ENCODE measurements around the gene SPATA13. TPM values are rescaled to one million over a fixed set of nuclear protein-coding genes. Genes with fewer than 3 reads are reported as not detected.

The SPATA13 gene
- total RNA-seq, 1 donor from 2014 or later = 38.2 TPM

DNA sequence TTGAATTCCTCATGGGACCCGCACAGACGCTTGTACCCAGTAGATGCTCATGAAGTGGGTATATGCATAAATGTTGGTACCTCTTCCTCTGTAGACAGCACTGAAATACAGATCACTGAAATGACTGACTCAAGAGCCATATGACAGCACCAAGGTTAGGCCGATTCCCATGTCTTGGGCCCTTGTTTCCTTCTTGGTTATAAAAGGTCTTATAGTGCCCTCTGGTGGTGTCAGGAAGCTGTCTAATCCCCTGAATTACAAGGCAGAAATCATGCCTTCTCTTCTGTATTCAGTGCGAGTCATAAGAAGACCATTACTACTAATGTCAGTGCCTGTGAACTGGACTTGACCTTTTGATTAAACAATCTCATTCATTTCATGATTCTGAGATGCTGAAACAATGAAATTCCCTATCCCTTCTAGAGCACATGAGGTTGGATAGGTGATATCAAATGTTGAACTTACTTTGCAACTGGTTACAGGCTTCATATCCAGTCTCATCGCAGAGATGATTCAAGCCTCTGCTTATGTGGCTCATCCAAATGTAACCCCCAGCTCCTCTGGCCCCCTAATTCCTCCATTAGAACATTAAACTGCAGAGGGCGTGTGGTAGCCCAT, 59.7 kb downstream of the SPATA13 start:
- no peak overlapping the region for H3K27ac ChIP-seq
- H3K9me3 ChIP-seq = no peaks in the 10 kb centered on the region
- intact Hi-C loops (cut with DNase I) = loop anchor here (1.0 to 10.0 kb wide), 2 partner anchors 200 to 755 kb away; no protein-coding TSS in a partner anchor
- TF ChIP-seq, protein P1, sequence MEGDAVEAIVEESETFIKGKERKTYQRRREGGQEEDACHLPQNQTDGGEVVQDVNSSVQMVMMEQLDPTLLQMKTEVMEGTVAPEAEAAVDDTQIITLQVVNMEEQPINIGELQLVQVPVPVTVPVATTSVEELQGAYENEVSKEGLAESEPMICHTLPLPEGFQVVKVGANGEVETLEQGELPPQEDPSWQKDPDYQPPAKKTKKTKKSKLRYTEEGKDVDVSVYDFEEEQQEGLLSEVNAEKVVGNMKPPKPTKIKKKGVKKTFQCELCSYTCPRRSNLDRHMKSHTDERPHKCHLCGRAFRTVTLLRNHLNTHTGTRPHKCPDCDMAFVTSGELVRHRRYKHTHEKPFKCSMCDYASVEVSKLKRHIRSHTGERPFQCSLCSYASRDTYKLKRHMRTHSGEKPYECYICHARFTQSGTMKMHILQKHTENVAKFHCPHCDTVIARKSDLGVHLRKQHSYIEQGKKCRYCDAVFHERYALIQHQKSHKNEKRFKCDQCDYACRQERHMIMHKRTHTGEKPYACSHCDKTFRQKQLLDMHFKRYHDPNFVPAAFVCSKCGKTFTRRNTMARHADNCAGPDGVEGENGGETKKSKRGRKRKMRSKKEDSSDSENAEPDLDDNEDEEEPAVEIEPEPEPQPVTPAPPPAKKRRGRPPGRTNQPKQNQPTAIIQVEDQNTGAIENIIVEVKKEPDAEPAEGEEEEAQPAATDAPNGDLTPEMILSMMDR (IDR thresholded peaks at IDR 0.05) = peak; percentile 70 to 76 (median 71)
- peaks cover 0 to 3% of the 10 kb centered on the region in 2 donors for H3K4me1 ChIP-seq
- H3K4me3 ChIP-seq = no peak overlapping the region
- no peaks in the 10 kb centered on the region for H3K36me3 ChIP-seq
- H3K27me3 ChIP-seq = no peaks in the 10 kb centered on the region
- DNase-seq (ENCODE audit: low spot score in 2 of 2) = peak in 1 of 2 donors; percentile 78

DNA sequence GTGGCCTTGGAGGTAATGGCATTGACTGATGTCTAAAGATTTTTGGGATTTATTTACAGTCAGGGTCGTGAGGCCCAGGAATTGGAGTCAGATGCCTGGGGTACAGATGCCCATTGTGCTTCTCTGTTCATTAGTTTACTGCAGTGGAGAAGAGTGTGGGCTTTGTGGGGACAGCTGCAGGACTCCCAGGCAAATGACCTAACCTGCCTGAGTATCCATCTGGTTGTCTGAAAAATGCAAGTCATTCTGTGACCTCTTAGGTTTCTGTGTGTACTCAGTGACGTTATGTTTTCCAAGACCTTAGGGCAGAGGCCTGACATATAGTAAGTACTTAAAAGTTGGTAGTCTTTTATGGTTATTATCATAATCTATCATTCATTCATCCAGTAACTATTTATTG, 60.5 kb downstream of the SPATA13 start:
- intact Hi-C loops (cut with DNase I) = loop anchor here (10.0 kb wide), 1 partner anchor 756 kb away; no protein-coding TSS in a partner anchor
- no peaks in the 10 kb centered on the region for H3K4me1 ChIP-seq
- H3K9me3 ChIP-seq = no peaks in the 10 kb centered on the region

DNA sequence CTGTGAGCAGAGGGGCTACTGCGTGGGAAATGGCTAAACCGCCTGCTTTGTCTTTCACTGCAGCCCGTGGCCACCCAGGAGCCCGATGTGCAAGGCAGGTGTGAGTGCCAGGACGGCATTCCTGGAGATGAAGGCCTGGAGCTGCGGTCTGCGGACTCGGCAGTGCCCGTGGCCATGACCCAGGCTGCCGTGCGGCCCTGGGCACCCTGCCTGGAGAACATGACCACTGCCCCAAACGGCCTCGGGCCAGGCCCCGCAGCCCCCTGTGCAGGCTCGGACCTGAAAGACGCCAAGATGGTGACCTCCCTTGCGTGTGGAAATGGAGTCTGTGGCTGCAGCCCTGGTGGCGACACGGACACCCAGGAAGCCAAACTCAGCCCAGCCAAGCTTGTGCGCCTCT, 62.2 kb downstream of the SPATA13 start:
- H3K9me3 ChIP-seq = no peaks in the 10 kb centered on the region
- H3K4me1 ChIP-seq = no peaks in the 10 kb centered on the region
- TF ChIP-seq, protein P1 (IDR thresholded peaks at IDR 0.05) = no peak
- H3K4me3 ChIP-seq = no peak overlapping the region
- H3K27ac ChIP-seq = no peak overlapping the region
- no peaks in the 10 kb centered on the region for H3K36me3 ChIP-seq
- H3K27me3 ChIP-seq = no peaks in the 10 kb centered on the region
- intact Hi-C loops (cut with DNase I) = loop anchor here (10.0 kb wide), 1 partner anchor 758 kb away; no protein-coding TSS in a partner anchor
- no peak for DNase-seq (ENCODE audit: low spot score in 2 of 2)

More for the DNA sequence above, 60.5 kb downstream of the SPATA13 start:
- no peak overlapping the region for H3K4me3 ChIP-seq
- TF ChIP-seq, protein P1 (IDR thresholded peaks at IDR 0.05) = no peak
- no peak overlapping the region for H3K27ac ChIP-seq
- DNase-seq (ENCODE audit: low spot score in 2 of 2) = no peak
- no peaks in the 10 kb centered on the region for H3K36me3 ChIP-seq
- H3K27me3 ChIP-seq = no peaks in the 10 kb centered on the region

DNA sequence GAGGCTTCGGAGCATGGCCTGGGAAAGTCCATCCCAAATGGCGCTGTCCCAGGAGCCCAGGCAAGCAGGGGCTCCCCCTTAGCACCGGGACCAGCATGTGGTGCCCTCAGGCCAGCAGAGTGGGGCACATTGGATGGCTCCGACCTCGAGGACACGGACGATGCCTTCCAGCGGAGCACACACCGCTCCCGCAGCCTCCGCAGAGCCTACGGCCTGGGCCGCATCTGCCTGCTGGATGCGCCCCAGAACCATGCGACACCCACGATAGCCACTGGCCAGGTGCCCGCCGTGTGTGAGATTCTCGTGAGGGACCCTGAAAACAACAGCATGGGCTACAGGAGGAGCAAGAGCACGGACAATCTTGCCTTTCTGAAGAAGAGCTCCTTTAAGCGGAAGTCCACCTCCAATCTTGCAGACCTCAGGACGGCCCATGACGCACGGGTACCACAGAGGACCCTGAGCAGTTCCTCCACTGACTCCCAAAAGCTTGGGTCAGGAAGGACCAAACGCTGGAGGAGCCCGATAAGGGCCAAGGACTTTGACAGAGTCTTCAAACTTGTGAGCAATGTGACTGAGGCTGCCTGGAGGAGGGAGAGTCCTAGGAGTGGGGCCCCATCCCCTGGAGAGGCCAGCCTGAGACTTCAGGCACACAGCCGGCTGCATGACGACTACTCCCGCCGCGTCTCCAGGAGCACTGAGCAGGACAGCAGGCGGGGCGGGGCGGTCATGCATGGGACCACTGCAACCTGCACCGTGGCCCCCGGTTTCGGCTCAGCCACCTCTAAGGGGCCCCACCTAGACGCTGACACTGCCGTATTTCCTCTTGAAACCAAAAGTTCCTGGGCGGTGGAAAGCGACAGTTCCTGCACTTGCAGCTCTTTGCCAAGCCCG, 63.1 kb downstream of the SPATA13 start:
- Histone ChIP-seq H3K9me3 (no peaks in the 10 kb centered on the region), H3K27me3 (no peaks in the 10 kb centered on the region), H3K4me3 (no peak overlapping the region), H3K4me1 (no peaks in the 10 kb centered on the region), H3K36me3 (no peaks in the 10 kb centered on the region), H3K27ac (no peak overlapping the region)
- TF ChIP-seq, protein P1 (IDR thresholded peaks at IDR 0.05) = no peak
- DNase-seq (ENCODE audit: low spot score in 2 of 2) = no peak
- intact Hi-C loops (cut with DNase I) = loop anchor here (10.0 kb wide), 1 partner anchor 759 kb away; no protein-coding TSS in a partner anchor

DNA sequence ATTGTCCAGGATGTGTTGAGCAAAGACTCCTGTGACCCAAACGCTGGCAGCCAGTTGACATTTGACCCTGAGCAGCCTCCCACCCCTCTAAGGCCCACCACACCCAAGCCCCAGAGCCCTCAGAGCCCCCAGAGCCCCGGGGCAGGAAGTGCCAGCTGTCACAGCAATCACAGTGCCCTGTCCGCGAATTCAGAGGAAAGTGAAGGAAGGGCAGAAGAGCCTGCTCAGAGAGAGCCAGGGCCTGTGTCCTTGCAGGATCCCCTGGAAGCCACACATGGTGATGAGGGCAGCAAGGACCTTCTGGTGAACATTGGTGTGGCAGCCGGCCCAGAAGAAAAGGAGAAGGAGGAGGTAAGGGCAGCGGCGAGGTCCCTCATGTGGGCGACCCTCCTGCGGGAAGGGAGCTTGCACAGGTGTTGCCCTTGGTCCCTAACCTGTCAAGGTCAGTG, 63.7 kb downstream of the SPATA13 start:
- no peak for DNase-seq (ENCODE audit: low spot score in 2 of 2)
- Histone ChIP-seq H3K27me3 (no peaks in the 10 kb centered on the region), H3K27ac (no peak overlapping the region), H3K9me3 (no peaks in the 10 kb centered on the region), H3K36me3 (no peaks in the 10 kb centered on the region), H3K4me1 (no peaks in the 10 kb centered on the region), H3K4me3 (no peak overlapping the region)
- TF ChIP-seq, protein P1 (IDR thresholded peaks at IDR 0.05) = no peak
- intact Hi-C loops (cut with DNase I) = loop anchor here (10.0 kb wide), 1 partner anchor 759 kb away; no protein-coding TSS in a partner anchor

Measured in ascending aorta (tissue), 2 donors.